HEK293 (cell line): Measurements from ENCODE around the gene FGF19.

Source experiments
- CTCF ChIA-PET: fragments of 350-600 bp; formaldehyde crosslinking; extraction: SDS; loops from one replicate; lab custom pipeline; 2021; ENCODE audit warnings: antibody characterized with exemption; lab: Yijun Ruan, JAX
- POLR2A ChIA-PET: fragments of 300-600 bp; formaldehyde crosslinking; extraction: SDS; loops from one replicate; lab custom pipeline; 2020; ENCODE audit warnings: antibody characterized with exemption, inconsistent platforms; lab: Yijun Ruan, JAX
- H3K27ac ChIP-seq: fragments of 200-500 bp; sonication (Bioruptor generic); 2 replicates; pipeline ENCODE4 v1.5.1; 2014; ENCODE audit warnings: low read depth, low read length, control low read depth, inconsistent platforms; ENCODE audit errors: extremely low read depth
- H3K36me3 ChIP-seq, 2 experiments: fragments of 200-500 bp in 1 of 2; sonication (Bioruptor generic) in 1 of 2; 1 replicate in 1 of 2; 2 replicates in 1 of 2; pipeline ENCODE4 v1.5.1; 2014 to 2017; ENCODE audit warnings: inconsistent platforms in 2 of 2, low read length in 2 of 2; ENCODE audit not compliant: control insufficient read depth in 2 of 2, insufficient read depth in 1 of 2
- H3K4me1 ChIP-seq: fragments of 200-500 bp; sonication (Bioruptor generic); 2 replicates; pipeline ENCODE4 v1.5.1; 2014; ENCODE audit warnings: mild to moderate bottlenecking, low read length, inconsistent platforms; ENCODE audit not compliant: control insufficient read depth, insufficient read depth
- H3K4me3 ChIP-seq: 2 replicates; pipeline ENCODE4 v1.5.1; 2011; ENCODE audit warnings: low read depth, mild to moderate bottlenecking, control low read depth, low read length, moderate library complexity
- H3K9me3 ChIP-seq: fragments of 200-500 bp; sonication (Bioruptor generic); 2 replicates; pipeline ENCODE4 v1.5.1; 2014; ENCODE audit warnings: low read depth, low read length, inconsistent platforms; ENCODE audit not compliant: control insufficient read depth, insufficient read depth
- GLIS1 ChIP-seq: fragments of 450-650 bp; formaldehyde crosslinking; IDR thresholded peaks from 2 replicates; pipeline ENCODE4 v1.5.1; 2016; ENCODE audit warnings: missing biosample characterization, missing genetic modification characterization
- HOXA7 ChIP-seq: sonication (generic); formaldehyde crosslinking; IDR thresholded peaks from 2 replicates; pipeline ENCODE4 v1.8.1; 2022; ENCODE audit warnings: missing genetic modification reagents, borderline replicate concordance
- PRDM1 ChIP-seq: fragments of 450-650 bp; formaldehyde crosslinking; IDR thresholded peaks from 2 replicates; pipeline ENCODE4; 2016; ENCODE audit warnings: missing biosample characterization, missing genetic modification characterization
- RBAK ChIP-seq: fragments of 450-650 bp; formaldehyde crosslinking; IDR thresholded peaks from 2 replicates; pipeline ENCODE4 v1.5.1; 2016; ENCODE audit warnings: missing biosample characterization, missing genetic modification characterization
- SCRT2 ChIP-seq: fragments of 450-650 bp; formaldehyde crosslinking; IDR thresholded peaks from 2 replicates; pipeline ENCODE4 v1.5.1; 2016; ENCODE audit warnings: missing biosample characterization, missing genetic modification characterization
- SP7 ChIP-seq: fragments of 450-650 bp; formaldehyde crosslinking; IDR thresholded peaks from 2 replicates; pipeline ENCODE4 v1.5.1; 2016; ENCODE audit warnings: missing biosample characterization, missing genetic modification characterization
- TRIM28 ChIP-seq: IDR thresholded peaks from 2 replicates; pipeline ENCODE4 v1.6.1; 2011; ENCODE audit warnings: low read length, control low read depth, borderline replicate concordance
- ZBTB20 ChIP-seq: fragments of 450-650 bp; formaldehyde crosslinking; IDR thresholded peaks from 2 replicates; pipeline ENCODE4 v1.5.1; 2016; ENCODE audit warnings: missing biosample characterization, missing genetic modification characterization
- ZBTB48 ChIP-seq: fragments of 450-650 bp; formaldehyde crosslinking; IDR thresholded peaks from 2 replicates; pipeline ENCODE4 v1.5.1; 2016; ENCODE audit warnings: missing biosample characterization, missing genetic modification characterization
- ZBTB6 ChIP-seq: fragments of 450-650 bp; formaldehyde crosslinking; IDR thresholded peaks from 2 replicates; pipeline ENCODE4 v1.5.1; 2017; ENCODE audit warnings: missing biosample characterization, missing genetic modification characterization
- ZBTB8A ChIP-seq: fragments of 450-650 bp; formaldehyde crosslinking; IDR thresholded peaks from 2 replicates; pipeline ENCODE4 v1.5.1; 2016; ENCODE audit warnings: missing biosample characterization, missing genetic modification characterization
- ZNF112 ChIP-seq: fragments of 450-650 bp; formaldehyde crosslinking; IDR thresholded peaks from 2 replicates; pipeline ENCODE4 v1.5.0; 2017; ENCODE audit warnings: missing biosample characterization, missing genetic modification characterization
- ZNF19 ChIP-seq: fragments of 450-650 bp; formaldehyde crosslinking; IDR thresholded peaks from 2 replicates; pipeline ENCODE4; 2016; ENCODE audit warnings: missing biosample characterization, missing genetic modification characterization, low read depth
- ZNF202 ChIP-seq: fragments of 450-650 bp; formaldehyde crosslinking; IDR thresholded peaks from 2 replicates; pipeline ENCODE4 v1.5.1; 2016; ENCODE audit warnings: missing biosample characterization, missing genetic modification characterization, borderline replicate concordance
- ZNF280C ChIP-seq: fragments of 450-650 bp; formaldehyde crosslinking; IDR thresholded peaks from 2 replicates; pipeline ENCODE4 v1.5.1; 2016; ENCODE audit warnings: missing biosample characterization, missing genetic modification characterization
- ZNF664 ChIP-seq: fragments of 450-650 bp; formaldehyde crosslinking; IDR thresholded peaks from 2 replicates; pipeline ENCODE4 v1.5.1; 2016; ENCODE audit warnings: missing biosample characterization, missing genetic modification characterization
- ZNF677 ChIP-seq: fragments of 450-650 bp; IDR thresholded peaks from 2 replicates; pipeline ENCODE4 v1.5.0; 2018; ENCODE audit warnings: missing biosample characterization, mild to moderate bottlenecking, missing genetic modification characterization, moderate library complexity
- ZSCAN16 ChIP-seq: fragments of 450-650 bp; formaldehyde crosslinking; IDR thresholded peaks from 2 replicates; pipeline ENCODE4 v1.5.1; 2016; ENCODE audit warnings: missing biosample characterization, missing genetic modification characterization
- ZSCAN4 ChIP-seq: fragments of 450-650 bp; formaldehyde crosslinking; IDR thresholded peaks from 2 replicates; pipeline ENCODE4 v1.5.1; 2017; ENCODE audit warnings: missing biosample characterization, missing genetic modification characterization
- TF ChIP-seq, protein P1 (sequence below): fragments of 450-650 bp; formaldehyde crosslinking; IDR thresholded peaks from 2 replicates; pipeline ENCODE4 v1.5.1; 2016; ENCODE audit warnings: missing biosample characterization, missing genetic modification characterization

Gene FGF19

GRCh38 chr11:69663326-69663725 is 40.5 kb downstream of the FGF19 start:
- no peak for TF ChIP-seq ZBTB8A (tag by site-specific recombination)
- TF ChIP-seq ZNF280C (tag by site-specific recombination), result no peak
- TF ChIP-seq ZSCAN16 (tag by site-specific recombination), result no peak
- no peak for TF ChIP-seq ZNF664 (tag by site-specific recombination)
- TF ChIP-seq PRDM1 (tag by site-specific recombination), result no peak
- TF ChIP-seq TRIM28, result no peak
- no peak for TF ChIP-seq GLIS1 (tag by site-specific recombination)
- TF ChIP-seq ZNF19 (tag by site-specific recombination), result no peak
- TF ChIP-seq RBAK, result no peak
- no peak for TF ChIP-seq ZNF112 (tag by site-specific recombination)
- no peak for TF ChIP-seq ZSCAN4 (tag by site-specific recombination)
- no peak for TF ChIP-seq ZBTB48 (tag by site-specific recombination)
- TF ChIP-seq SP7 (tag by site-specific recombination), result no peak
- TF ChIP-seq ZNF677 (tag by site-specific recombination), result no peak
- no peak for TF ChIP-seq ZNF202 (tag by site-specific recombination)
- TF ChIP-seq ZBTB6 (tag by site-specific recombination), result no peak
- TF ChIP-seq SCRT2 (tag by site-specific recombination), result no peak
- TF ChIP-seq ZBTB20 (tag by site-specific recombination), result no peak
- TF ChIP-seq, protein P1, sequence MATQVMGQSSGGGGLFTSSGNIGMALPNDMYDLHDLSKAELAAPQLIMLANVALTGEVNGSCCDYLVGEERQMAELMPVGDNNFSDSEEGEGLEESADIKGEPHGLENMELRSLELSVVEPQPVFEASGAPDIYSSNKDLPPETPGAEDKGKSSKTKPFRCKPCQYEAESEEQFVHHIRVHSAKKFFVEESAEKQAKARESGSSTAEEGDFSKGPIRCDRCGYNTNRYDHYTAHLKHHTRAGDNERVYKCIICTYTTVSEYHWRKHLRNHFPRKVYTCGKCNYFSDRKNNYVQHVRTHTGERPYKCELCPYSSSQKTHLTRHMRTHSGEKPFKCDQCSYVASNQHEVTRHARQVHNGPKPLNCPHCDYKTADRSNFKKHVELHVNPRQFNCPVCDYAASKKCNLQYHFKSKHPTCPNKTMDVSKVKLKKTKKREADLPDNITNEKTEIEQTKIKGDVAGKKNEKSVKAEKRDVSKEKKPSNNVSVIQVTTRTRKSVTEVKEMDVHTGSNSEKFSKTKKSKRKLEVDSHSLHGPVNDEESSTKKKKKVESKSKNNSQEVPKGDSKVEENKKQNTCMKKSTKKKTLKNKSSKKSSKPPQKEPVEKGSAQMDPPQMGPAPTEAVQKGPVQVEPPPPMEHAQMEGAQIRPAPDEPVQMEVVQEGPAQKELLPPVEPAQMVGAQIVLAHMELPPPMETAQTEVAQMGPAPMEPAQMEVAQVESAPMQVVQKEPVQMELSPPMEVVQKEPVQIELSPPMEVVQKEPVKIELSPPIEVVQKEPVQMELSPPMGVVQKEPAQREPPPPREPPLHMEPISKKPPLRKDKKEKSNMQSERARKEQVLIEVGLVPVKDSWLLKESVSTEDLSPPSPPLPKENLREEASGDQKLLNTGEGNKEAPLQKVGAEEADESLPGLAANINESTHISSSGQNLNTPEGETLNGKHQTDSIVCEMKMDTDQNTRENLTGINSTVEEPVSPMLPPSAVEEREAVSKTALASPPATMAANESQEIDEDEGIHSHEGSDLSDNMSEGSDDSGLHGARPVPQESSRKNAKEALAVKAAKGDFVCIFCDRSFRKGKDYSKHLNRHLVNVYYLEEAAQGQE, result no peak
- H3K36me3 ChIP-seq, result peaks cover 0 to 56% of the 10 kb centered on the region in 2 experiments; a peak in 1 of 3 replicates
- H3K27ac ChIP-seq, result no peak overlapping the region
- no peaks in the 10 kb centered on the region for H3K4me1 ChIP-seq
- POLR2A ChIA-PET, result no interaction called here
- no peaks in the 10 kb centered on the region for H3K9me3 ChIP-seq
- CTCF ChIA-PET, result no interaction called here
- H3K4me3 ChIP-seq, result no peak overlapping the region

GRCh38 chr11:69662806-69663205 is 41.0 kb downstream of the FGF19 start:
- no peak for TF ChIP-seq HOXA7 (CRISPR knock-in tag)
- H3K4me3 ChIP-seq, result no peak overlapping the region
- H3K4me1 ChIP-seq, result no peaks in the 10 kb centered on the region
- POLR2A ChIA-PET, result no interaction called here
- CTCF ChIA-PET, result interaction anchor here (2.1 kb wide), 1 partner anchor 12 kb away, joined by 8 read pairs; the partner anchor contains the start of gene LTO1
- no peaks in the 10 kb centered on the region for H3K9me3 ChIP-seq
- peaks cover 0 to 51% of the 10 kb centered on the region in 2 experiments; a peak in 1 of 3 replicates for H3K36me3 ChIP-seq
- no peak overlapping the region for H3K27ac ChIP-seq
